Measurements from ENCODE around the gene ANKMY2. TPM values are rescaled to one million over a fixed set of nuclear protein-coding genes. Genes with fewer than 3 reads are reported as not detected.

The ANKMY2 gene
- total RNA-seq, 1 donor from 2014 or later, result 10.9 TPM

GRCh38 chr7:16564023-16564380 lies 81.6 kb downstream of the ANKMY2 start:
- Histone ChIP-seq H3K36me3 (ENCODE audit: control insufficient read depth, insufficient read depth, low read length) (no peaks in the 10 kb centered on the region), H3K27me3 (ENCODE audit: control insufficient read depth, insufficient read depth, low read length) (no peaks in the 10 kb centered on the region), H3K4me3 (ENCODE audit: low read depth, low read length) (no peak overlapping the region)
- DNase-seq (ENCODE audit: low read depth), result no peak
- TF ChIP-seq, protein P1, sequence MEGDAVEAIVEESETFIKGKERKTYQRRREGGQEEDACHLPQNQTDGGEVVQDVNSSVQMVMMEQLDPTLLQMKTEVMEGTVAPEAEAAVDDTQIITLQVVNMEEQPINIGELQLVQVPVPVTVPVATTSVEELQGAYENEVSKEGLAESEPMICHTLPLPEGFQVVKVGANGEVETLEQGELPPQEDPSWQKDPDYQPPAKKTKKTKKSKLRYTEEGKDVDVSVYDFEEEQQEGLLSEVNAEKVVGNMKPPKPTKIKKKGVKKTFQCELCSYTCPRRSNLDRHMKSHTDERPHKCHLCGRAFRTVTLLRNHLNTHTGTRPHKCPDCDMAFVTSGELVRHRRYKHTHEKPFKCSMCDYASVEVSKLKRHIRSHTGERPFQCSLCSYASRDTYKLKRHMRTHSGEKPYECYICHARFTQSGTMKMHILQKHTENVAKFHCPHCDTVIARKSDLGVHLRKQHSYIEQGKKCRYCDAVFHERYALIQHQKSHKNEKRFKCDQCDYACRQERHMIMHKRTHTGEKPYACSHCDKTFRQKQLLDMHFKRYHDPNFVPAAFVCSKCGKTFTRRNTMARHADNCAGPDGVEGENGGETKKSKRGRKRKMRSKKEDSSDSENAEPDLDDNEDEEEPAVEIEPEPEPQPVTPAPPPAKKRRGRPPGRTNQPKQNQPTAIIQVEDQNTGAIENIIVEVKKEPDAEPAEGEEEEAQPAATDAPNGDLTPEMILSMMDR (IDR thresholded peaks at IDR 0.05; ENCODE audit: insufficient read depth, low read length, poor library complexity, severe bottlenecking), result no peak

GRCh38 chr7:16563281-16564022 lies 82.1 kb downstream of the ANKMY2 start:
- Histone ChIP-seq H3K36me3 (ENCODE audit: control insufficient read depth, insufficient read depth, low read length) (no peaks in the 10 kb centered on the region), H3K4me3 (ENCODE audit: low read depth, low read length) (no peak overlapping the region), H3K27me3 (ENCODE audit: control insufficient read depth, insufficient read depth, low read length) (no peaks in the 10 kb centered on the region)
- TF ChIP-seq, protein P1 (IDR thresholded peaks at IDR 0.05; ENCODE audit: insufficient read depth, low read length, poor library complexity, severe bottlenecking), result no peak
- no peak for DNase-seq (ENCODE audit: low read depth)

DNA sequence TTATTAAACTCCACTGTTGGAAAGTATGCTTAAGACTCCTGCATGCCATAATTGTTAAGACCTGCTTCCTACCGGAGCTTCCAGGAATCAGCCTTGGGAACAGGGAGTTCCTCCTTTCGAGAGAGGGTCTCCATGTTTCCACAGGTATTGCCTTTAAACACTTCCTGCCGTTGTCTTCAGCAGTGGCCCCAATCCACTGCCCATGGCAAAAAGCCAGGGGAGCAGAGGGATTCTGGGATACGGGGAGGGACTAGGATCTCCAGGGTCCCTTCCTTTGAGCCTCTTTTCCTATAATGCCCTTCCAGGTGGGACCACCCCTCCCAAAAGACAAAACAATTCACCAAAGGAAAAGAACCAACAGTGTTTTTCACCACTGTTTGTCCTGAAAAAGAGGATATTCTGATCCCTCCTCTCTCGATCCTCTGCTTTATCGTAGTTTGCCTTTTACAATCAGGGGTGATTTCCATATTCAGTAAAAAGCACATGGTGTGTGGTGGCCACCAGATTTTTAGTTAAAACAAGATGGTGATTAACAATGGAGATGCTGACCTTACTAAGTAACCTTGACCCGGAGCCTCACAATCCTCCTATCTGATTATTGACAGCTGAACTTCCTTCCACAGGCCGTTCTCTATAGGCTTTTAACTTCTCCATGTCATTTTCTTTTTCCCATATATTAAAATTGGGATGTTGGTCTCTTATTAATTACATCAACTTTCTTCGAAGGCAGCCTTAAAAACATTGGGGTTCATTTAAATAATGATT lies 82.9 kb downstream of the ANKMY2 start:
- no peaks in the 10 kb centered on the region for H3K27me3 ChIP-seq (ENCODE audit: control insufficient read depth, insufficient read depth, low read length)
- H3K4me3 ChIP-seq (ENCODE audit: low read depth, low read length), result no peak overlapping the region
- TF ChIP-seq, protein P1 (IDR thresholded peaks at IDR 0.05; ENCODE audit: insufficient read depth, low read length, poor library complexity, severe bottlenecking), result no peak
- no peaks in the 10 kb centered on the region for H3K36me3 ChIP-seq (ENCODE audit: control insufficient read depth, insufficient read depth, low read length)
- no peak for DNase-seq (ENCODE audit: low read depth)

DNA sequence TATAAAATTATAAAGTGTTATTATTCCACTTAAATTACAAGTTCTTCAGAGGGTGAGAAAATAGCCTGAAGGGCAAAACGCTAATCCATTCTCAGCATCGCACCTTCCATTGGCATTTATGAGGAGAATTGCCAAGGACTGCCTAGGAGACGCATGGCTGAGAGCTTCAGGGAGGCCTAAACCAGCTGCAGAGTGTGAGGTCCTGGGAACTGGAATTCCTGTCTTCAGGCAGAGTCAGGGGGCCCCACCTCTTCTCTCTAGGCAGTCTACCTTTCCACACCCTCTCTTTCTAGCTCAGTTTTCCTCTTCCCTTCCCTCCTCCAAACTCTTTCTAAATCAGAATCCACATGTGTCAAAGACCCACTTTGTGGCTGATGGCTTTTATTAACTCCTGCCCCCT lies 83.6 kb downstream of the ANKMY2 start:
- H3K4me3 ChIP-seq (ENCODE audit: low read depth, low read length), result no peak overlapping the region
- DNase-seq (ENCODE audit: low read depth), result no peak

DNA sequence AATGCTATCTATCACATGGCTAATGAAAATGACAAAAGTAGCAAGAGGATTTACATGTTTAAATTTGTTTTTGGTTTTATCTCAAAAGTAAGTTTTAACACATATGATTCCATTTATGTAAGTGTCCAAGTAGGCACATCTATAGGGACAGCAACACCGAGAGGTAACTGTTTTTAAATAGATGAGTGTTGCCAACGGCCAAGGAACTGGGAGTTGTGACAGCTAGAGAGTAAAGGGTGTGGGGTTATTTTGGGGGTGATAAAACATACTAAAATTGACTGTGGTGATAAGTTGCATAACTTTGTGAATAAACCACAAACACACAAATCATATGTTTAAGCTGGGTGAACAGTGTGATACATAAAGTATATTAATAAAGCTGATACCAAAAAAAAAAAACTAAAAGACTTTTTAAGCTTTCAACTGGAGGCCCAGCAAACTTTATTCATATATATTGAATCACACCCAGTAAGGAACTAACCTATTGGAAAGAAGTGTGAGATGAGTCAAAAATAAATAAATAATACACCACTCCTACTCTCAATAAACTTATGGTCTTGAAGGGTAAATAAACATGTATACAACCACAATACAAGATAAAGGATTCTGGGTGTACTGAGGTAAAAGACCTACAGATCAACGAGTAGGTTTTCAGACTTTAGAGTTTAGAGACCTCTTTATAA lies 85.9 kb downstream of the ANKMY2 start:
- no peaks in the 10 kb centered on the region for H3K36me3 ChIP-seq (ENCODE audit: control insufficient read depth, insufficient read depth, low read length)
- no peak overlapping the region for H3K4me3 ChIP-seq (ENCODE audit: low read depth, low read length)
- no peak for DNase-seq (ENCODE audit: low read depth)
- no peaks in the 10 kb centered on the region for H3K27me3 ChIP-seq (ENCODE audit: control insufficient read depth, insufficient read depth, low read length)
- TF ChIP-seq, protein P1 (IDR thresholded peaks at IDR 0.05; ENCODE audit: insufficient read depth, low read length, poor library complexity, severe bottlenecking), result no peak

More for the DNA sequence above, 83.6 kb downstream of the ANKMY2 start:
- TF ChIP-seq, protein P1 (IDR thresholded peaks at IDR 0.05; ENCODE audit: insufficient read depth, low read length, poor library complexity, severe bottlenecking), result no peak
- no peaks in the 10 kb centered on the region for H3K27me3 ChIP-seq (ENCODE audit: control insufficient read depth, insufficient read depth, low read length)
- H3K36me3 ChIP-seq (ENCODE audit: control insufficient read depth, insufficient read depth, low read length), result no peaks in the 10 kb centered on the region

Measured in kidney epithelial cell (primary cell).